Activated CD4-positive, alpha-beta memory T cell treated with anti-CD3 and anti-CD28 coated beads, Interleukin-2, amount 10 ng/mL, durations not matched to agents 7 days and 5 days (primary cell): ENCODE measurements around the gene SF3B3. TPM values are rescaled to one million over a fixed set of nuclear protein-coding genes. Genes with fewer than 3 reads are reported as not detected.
"Not testable (repeated sequence)": the region's sequence is repeated elsewhere in the genome, so short reads cannot be mapped to it uniquely, and the experiment has no call there.

Source experiments
- CTCF ChIA-PET: fragments of 350-600 bp; sonication (Branson Sonifier 250); formaldehyde crosslinking; loops from one replicate; lab custom pipeline; 2021; ENCODE audit warnings: antibody characterized with exemption, inconsistent platforms; lab: Charles Lee
- POLR2A ChIA-PET: fragments of 350-600 bp; sonication (Branson Sonifier 250); formaldehyde crosslinking; loops from one replicate; lab custom pipeline; 2021; ENCODE audit warnings: antibody characterized with exemption; lab: Charles Lee
- DNase-seq: peaks from one replicate; pipeline ENCODE4 v3.0.0-alpha.2; 2020
- H3K27ac Mint-ChIP-seq: one replicate; pipeline ENCODE4 v1.8.0; 2021; ENCODE audit warnings: mild to moderate bottlenecking, mixed read lengths
- H3K27me3 Mint-ChIP-seq: one replicate; pipeline ENCODE4 v1.8.0; 2021; ENCODE audit warnings: mixed read lengths
- H3K36me3 Mint-ChIP-seq: one replicate; pipeline ENCODE4 v1.8.0; 2021; ENCODE audit warnings: low read depth, mixed read lengths
- H3K4me1 Mint-ChIP-seq: one replicate; pipeline ENCODE4 v1.8.0; 2021; ENCODE audit warnings: mixed read lengths
- H3K4me3 Mint-ChIP-seq: one replicate; pipeline ENCODE4 v1.8.0; 2021; ENCODE audit warnings: mild to moderate bottlenecking, mixed read lengths
- H3K9me3 Mint-ChIP-seq: one replicate; pipeline ENCODE4 v1.8.0; 2021; ENCODE audit warnings: mixed read lengths
- total RNA-seq, 2 experiments: library from RNA; stranded (reverse); gene quantifications; one replicate each; pipeline ENCODE4 v1.2.3, GENCODE V29; 2021

The SF3B3 gene
- total RNA-seq, 2 experiments from 2014 or later: 329 to 332 TPM

- Mint-ChIP-seq H3K27me3 (no peaks in the 10 kb centered on the region), H3K36me3 (no peaks in the 10 kb centered on the region), H3K27ac (no peak overlapping the region), H3K9me3 (no peaks in the 10 kb centered on the region), H3K4me1 (no peaks in the 10 kb centered on the region), H3K4me3 (no peak overlapping the region)
- no peak for DNase-seq
- ChIA-PET CTCF (interaction anchor here (1.1 kb wide), 1 partner anchor 84 kb away, joined by 3 read pairs; no protein-coding TSS in a partner anchor), POLR2A (no interaction called here)
These were observed 90.8 kb downstream of the SF3B3 start for GRCh38 chr16:70614208-70614951.

GRCh38 chr16:70615945-70616344, 92.3 kb downstream of the SF3B3 start:
- no peak for DNase-seq
- CTCF ChIA-PET: interaction anchor here (0.9 kb wide), 1 partner anchor 37 kb away, joined by 3 read pairs; no protein-coding TSS in a partner anchor
- POLR2A ChIA-PET: no interaction called here
- no peak overlapping the region for H3K27ac Mint-ChIP-seq
- no peaks in the 10 kb centered on the region for H3K9me3 Mint-ChIP-seq
- peaks cover 7% of the 10 kb centered on the region for H3K27me3 Mint-ChIP-seq
- no peaks in the 10 kb centered on the region for H3K4me1 Mint-ChIP-seq
- H3K4me3 Mint-ChIP-seq: no peak overlapping the region
- no peaks in the 10 kb centered on the region for H3K36me3 Mint-ChIP-seq

GRCh38 chr16:70621864-70622263, 98.2 kb downstream of the SF3B3 start:
- H3K36me3 Mint-ChIP-seq, H3K27ac Mint-ChIP-seq, H3K4me3 Mint-ChIP-seq, POLR2A ChIA-PET, DNase-seq, H3K4me1 Mint-ChIP-seq, H3K9me3 Mint-ChIP-seq, CTCF ChIA-PET: not testable (repeated sequence)
- H3K27me3 Mint-ChIP-seq: peaks cover 16% of the 10 kb centered on the region

Other genes starting within 250 kb of the SF3B3 start
- 100 to 1,000 TPM; 128 to 129 TPM for gene AARS1, start 234.3 kb upstream of the SF3B3 start, total RNA-seq
- gene DDX19B, start 224.6 kb upstream of the SF3B3 start, total RNA-seq: 10 to 100 TPM; 33.2 to 35.8 TPM
- gene DDX19A, start 176.9 kb upstream of the SF3B3 start, total RNA-seq: 10 to 100 TPM; 27.3 to 27.5 TPM
- gene ST3GAL2, start 84.7 kb upstream of the SF3B3 start, total RNA-seq: 10 to 100 TPM; 21.6 to 22.7 TPM
- 10 to 100 TPM; 17.3 to 17.4 TPM for gene FCSK, start 69.2 kb upstream of the SF3B3 start, total RNA-seq
- 10 to 100 TPM; 71.2 to 71.4 TPM for gene COG4, start 262 bp upstream of the SF3B3 start, total RNA-seq
- not detected for gene IL34, start 122.7 kb downstream of the SF3B3 start, total RNA-seq
- 1 to 10 TPM; 3.3 TPM for gene MTSS2, start 162.2 kb downstream of the SF3B3 start, total RNA-seq